NCI-H1048 (cell line): Measurements from ENCODE around the gene RAC3.

Experiments used
- DNase-seq: peaks from one replicate; lab custom pipeline; 2025; lab: John Stamatoyannopoulos, UW

Gene RAC3

GRCh38 chr17:82076018-82076784 lies 44.7 kb downstream of the RAC3 start:
- no peak for DNase-seq

- no peak for DNase-seq
Observed at GRCh38 chr17:82076785-82077591, 45.5 kb downstream of the RAC3 start.

- DNase-seq = no peak
Observed at GRCh38 chr17:82077617-82078358, 46.3 kb downstream of the RAC3 start.

GRCh38 chr17:82078433-82078832 lies 47.0 kb downstream of the RAC3 start:
- DNase-seq = no peak

GRCh38 chr17:82079001-82079677 lies 47.7 kb downstream of the RAC3 start:
- DNase-seq = no peak

GRCh38 chr17:82080048-82080788 lies 48.7 kb downstream of the RAC3 start:
- no peak for DNase-seq

GRCh38 chr17:82080789-82081464 lies 49.4 kb downstream of the RAC3 start:
- no peak for DNase-seq

- no peak for DNase-seq
Observed at GRCh38 chr17:82081546-82081945, 50.1 kb downstream of the RAC3 start.

GRCh38 chr17:82081966-82082365 lies 50.5 kb downstream of the RAC3 start:
- no peak for DNase-seq

- no peak for DNase-seq
Observed at GRCh38 chr17:82082456-82082855, 51.0 kb downstream of the RAC3 start.

GRCh38 chr17:82083009-82083408 lies 51.5 kb downstream of the RAC3 start:
- no peak for DNase-seq
